Ectodermal cell (in vitro differentiated cells): ENCODE measurements around the gene SEPTIN5.

Source experiments
- H3K27ac ChIP-seq: 2 replicates; pipeline ENCODE4 v1.7.0; 2013; ENCODE audit warnings: mild to moderate bottlenecking, low read depth, low read length; ENCODE audit not compliant: insufficient read depth, poor library complexity, severe bottlenecking
- H3K27me3 ChIP-seq: 2 replicates; pipeline ENCODE4 v1.7.0; 2013; ENCODE audit warnings: mild to moderate bottlenecking, low read length; ENCODE audit not compliant: insufficient read depth, control insufficient read depth, poor library complexity, severe bottlenecking
- H3K36me3 ChIP-seq: one replicate; pipeline ENCODE4 v1.7.0; 2013; ENCODE audit warnings: low read length; ENCODE audit not compliant: control insufficient read depth, insufficient read depth
- H3K4me1 ChIP-seq: one replicate; pipeline ENCODE4 v1.7.0; 2013; ENCODE audit warnings: low read length; ENCODE audit not compliant: control insufficient read depth, insufficient read depth
- H3K4me3 ChIP-seq: 2 replicates; pipeline ENCODE4 v1.7.0; 2013; ENCODE audit warnings: low read depth, low read length, control low read depth; ENCODE audit not compliant: insufficient read depth
- H3K9me3 ChIP-seq: 2 replicates; pipeline ENCODE4 v1.7.0; 2013; ENCODE audit warnings: mild to moderate bottlenecking, low read length, moderate library complexity; ENCODE audit not compliant: control insufficient read depth
- WGBS, 2 experiments: methylation state at CpG; one replicate each; pipeline ENCODE4 v1.1.7; 2013; ENCODE audit warnings: missing lambda C conversion rate in 2 of 2; 5-methylcytosine and 5-hydroxymethylcytosine counted together

The SEPTIN5 gene

GRCh38 chr22:19751497-19752245 lies 37.4 kb downstream of the SEPTIN5 start:
- Histone ChIP-seq H3K9me3 (no peaks in the 10 kb centered on the region), H3K36me3 (no peaks in the 10 kb centered on the region), H3K27me3 (peaks cover 50% of the 10 kb centered on the region), H3K27ac (no peak overlapping the region), H3K4me3 (no peak overlapping the region), H3K4me1 (peaks cover 43% of the 10 kb centered on the region)
- 90% methylated on average over 14 of the region's 14 CpGs for WGBS, 2 experiments

- Histone ChIP-seq H3K9me3 (no peaks in the 10 kb centered on the region), H3K27me3 (peaks cover 66% of the 10 kb centered on the region), H3K36me3 (no peaks in the 10 kb centered on the region), H3K4me3 (no peak overlapping the region), H3K27ac (no peak overlapping the region), H3K4me1 (peaks cover 50% of the 10 kb centered on the region)
- WGBS, 2 experiments, result 84 to 87% methylated on average over 10 of the region's 10 CpGs
These were observed 39.0 kb downstream of the SEPTIN5 start for GRCh38 chr22:19753090-19753842.

- Histone ChIP-seq H3K27ac (no peak overlapping the region), H3K27me3 (peaks cover 75% of the 10 kb centered on the region), H3K4me3 (no peak overlapping the region), H3K36me3 (no peaks in the 10 kb centered on the region), H3K9me3 (no peaks in the 10 kb centered on the region), H3K4me1 (peaks cover 50% of the 10 kb centered on the region)
- WGBS, 2 experiments, result 81 to 82% methylated on average over 14 of the region's 14 CpGs
These were observed 39.8 kb downstream of the SEPTIN5 start for GRCh38 chr22:19753996-19754700.

- Histone ChIP-seq H3K27me3 (peaks cover 81% of the 10 kb centered on the region), H3K9me3 (no peaks in the 10 kb centered on the region), H3K36me3 (no peaks in the 10 kb centered on the region), H3K4me3 (no peak overlapping the region), H3K4me1 (peaks cover 50% of the 10 kb centered on the region), H3K27ac (no peak overlapping the region)
- WGBS, 2 experiments, result 36 to 40% methylated on average over 14 of the region's 14 CpGs
These were observed 40.4 kb downstream of the SEPTIN5 start for GRCh38 chr22:19754701-19755144.

- Histone ChIP-seq H3K36me3 (no peaks in the 10 kb centered on the region), H3K27ac (no peak overlapping the region), H3K4me3 (no peak overlapping the region), H3K9me3 (no peaks in the 10 kb centered on the region), H3K4me1 (peaks cover 50% of the 10 kb centered on the region), H3K27me3 (peaks cover 86% of the 10 kb centered on the region)
- WGBS, 2 experiments, result 1 to 2% methylated on average over 59 of the region's 59 CpGs
These were observed 40.9 kb downstream of the SEPTIN5 start for GRCh38 chr22:19755145-19755710.

DNA sequence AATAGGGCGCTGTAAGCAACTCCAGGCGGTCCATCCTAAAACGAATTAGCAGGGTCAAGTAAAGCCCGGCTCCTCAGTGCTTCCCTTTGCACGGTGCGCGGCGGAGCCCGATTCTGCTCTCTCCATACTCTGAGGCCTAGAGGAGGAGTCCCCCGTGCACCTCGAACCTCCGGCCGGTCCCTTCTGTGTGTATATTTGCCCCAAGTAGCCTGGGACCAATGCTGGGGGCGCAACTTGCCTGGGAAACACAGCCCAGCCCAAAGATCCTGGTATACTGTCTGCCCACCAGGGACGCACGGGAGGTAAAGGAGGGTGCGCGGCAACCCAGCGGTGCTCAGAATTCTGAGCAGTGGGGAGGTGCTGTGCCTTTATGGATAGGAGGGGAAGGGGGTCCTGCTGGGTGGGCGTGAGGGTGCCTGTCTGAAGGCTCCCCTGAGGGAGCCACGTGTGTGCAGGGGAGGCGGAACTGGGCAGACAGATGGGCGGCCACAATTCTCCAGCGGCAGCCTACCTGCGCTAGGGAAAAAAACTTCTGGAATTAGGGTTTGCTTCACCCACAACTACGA lies 41.5 kb downstream of the SEPTIN5 start:
- 5 to 6% methylated on average over 26 of the region's 26 CpGs for WGBS, 2 experiments
- Histone ChIP-seq H3K27ac (no peak overlapping the region), H3K36me3 (no peaks in the 10 kb centered on the region), H3K9me3 (no peaks in the 10 kb centered on the region), H3K27me3 (peaks cover 91% of the 10 kb centered on the region), H3K4me3 (no peak overlapping the region), H3K4me1 (peaks cover 45% of the 10 kb centered on the region)

- Histone ChIP-seq H3K27ac (no peak overlapping the region), H3K4me1 (peaks cover 39% of the 10 kb centered on the region), H3K4me3 (no peak overlapping the region), H3K27me3 (peaks cover 98% of the 10 kb centered on the region), H3K36me3 (no peaks in the 10 kb centered on the region), H3K9me3 (no peaks in the 10 kb centered on the region)
- 3 to 4% methylated on average over 76 of the region's 76 CpGs for WGBS, 2 experiments
These were observed 42.2 kb downstream of the SEPTIN5 start for GRCh38 chr22:19756288-19757128.

DNA sequence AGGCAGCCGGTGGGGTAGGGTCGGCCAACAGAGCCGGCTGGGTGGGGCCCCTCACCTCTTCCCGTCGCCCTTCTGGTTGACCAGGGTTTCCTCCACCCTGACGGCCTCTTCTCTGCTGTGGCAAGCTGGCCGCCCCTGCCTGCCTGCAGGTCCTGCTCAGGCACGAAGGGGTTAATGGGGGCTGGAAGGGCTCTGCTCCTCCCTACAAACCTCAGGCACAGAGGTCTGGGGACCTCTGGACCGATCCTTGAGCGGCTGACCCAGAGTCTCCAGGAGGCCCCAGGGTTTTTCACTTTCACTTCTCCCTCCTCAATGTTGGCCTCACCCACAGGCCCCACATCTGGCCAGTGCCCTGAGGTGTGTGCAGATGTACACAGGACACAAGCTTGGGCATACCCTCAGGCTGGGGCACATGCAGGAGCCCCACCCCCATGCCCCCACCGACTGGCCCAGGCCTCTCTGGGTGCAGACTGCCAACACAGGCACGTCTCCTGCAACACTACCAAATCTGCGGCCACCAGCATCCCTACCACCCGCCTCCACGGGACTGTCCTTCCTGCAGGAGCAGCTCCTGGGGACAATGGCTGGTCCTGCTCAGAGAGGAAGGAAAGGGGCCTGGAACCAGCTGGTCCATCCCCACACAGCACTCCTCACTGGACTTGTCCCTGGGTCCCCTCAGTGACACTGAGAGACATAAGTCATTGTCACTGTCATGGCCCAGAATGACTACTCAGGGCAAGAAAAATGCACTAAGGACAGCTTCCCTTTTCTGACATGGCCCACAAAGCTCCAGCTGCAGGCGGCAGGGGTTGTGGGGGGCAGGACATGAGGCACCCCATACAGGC lies 43.1 kb downstream of the SEPTIN5 start:
- H3K9me3 ChIP-seq, result no peaks in the 10 kb centered on the region
- H3K27ac ChIP-seq, result no peak overlapping the region
- 18 to 19% methylated on average over 16 of the region's 16 CpGs for WGBS, 2 experiments
- H3K36me3 ChIP-seq, result no peaks in the 10 kb centered on the region
- H3K4me3 ChIP-seq, result no peak overlapping the region
- peaks cover 38% of the 10 kb centered on the region for H3K4me1 ChIP-seq
- peaks cover 99% of the 10 kb centered on the region for H3K27me3 ChIP-seq
